ENCODE data around the gene RUSF1. TPM values are rescaled to one million over a fixed set of nuclear protein-coding genes. Genes with fewer than 3 reads are reported as not detected.
"Not testable (repeated sequence)": the region's sequence is repeated elsewhere in the genome, so short reads cannot be mapped to it uniquely, and the experiment has no call there.

RUSF1 gene
- polyA plus RNA-seq, 1 donor, result 99.1 TPM

- Histone ChIP-seq H3K27ac (ENCODE audit: low read length) (peak overlapping the region; percentile 43), H3K4me1 (ENCODE audit: control insufficient read depth, insufficient read depth, low read length) (peaks cover 23% of the 10 kb centered on the region), H3K9me3 (ENCODE audit: control insufficient read depth, low read depth, low read length) (no peaks in the 10 kb centered on the region), H3K36me3 (ENCODE audit: control insufficient read depth, insufficient read depth, low read length) (peaks cover 31% of the 10 kb centered on the region), H3K4me3 (ENCODE audit: low read length) (peak overlapping the region; percentile 79), H3K27me3 (ENCODE audit: control insufficient read depth, insufficient read depth, low read length) (peaks cover 8% of the 10 kb centered on the region)
- DNase-seq, result peak; percentile 81 to 89
- WGBS (ENCODE audit: insufficient coverage, low lambda C conversion rate), result no CpG with 5 or more reads among the region's 60 CpGs
These were observed 20.3 kb downstream of the RUSF1 start for GRCh38 chr16:31487720-31488467.

GRCh38 chr16:31487071-31487719 lies 21.0 kb downstream of the RUSF1 start:
- Histone ChIP-seq H3K9me3 (ENCODE audit: control insufficient read depth, low read depth, low read length) (no peaks in the 10 kb centered on the region), H3K4me3 (ENCODE audit: low read length) (peak overlapping the region; percentile 79), H3K27ac (ENCODE audit: low read length) (peak overlapping the region; percentile 43), H3K36me3 (ENCODE audit: control insufficient read depth, insufficient read depth, low read length) (peaks cover 24% of the 10 kb centered on the region), H3K27me3 (ENCODE audit: control insufficient read depth, insufficient read depth, low read length) (peaks cover 8% of the 10 kb centered on the region), H3K4me1 (ENCODE audit: control insufficient read depth, insufficient read depth, low read length) (peaks cover 23% of the 10 kb centered on the region)
- DNase-seq, result no peak
- WGBS (ENCODE audit: insufficient coverage, low lambda C conversion rate), result no CpG with 5 or more reads among the region's 48 CpGs

DNA sequence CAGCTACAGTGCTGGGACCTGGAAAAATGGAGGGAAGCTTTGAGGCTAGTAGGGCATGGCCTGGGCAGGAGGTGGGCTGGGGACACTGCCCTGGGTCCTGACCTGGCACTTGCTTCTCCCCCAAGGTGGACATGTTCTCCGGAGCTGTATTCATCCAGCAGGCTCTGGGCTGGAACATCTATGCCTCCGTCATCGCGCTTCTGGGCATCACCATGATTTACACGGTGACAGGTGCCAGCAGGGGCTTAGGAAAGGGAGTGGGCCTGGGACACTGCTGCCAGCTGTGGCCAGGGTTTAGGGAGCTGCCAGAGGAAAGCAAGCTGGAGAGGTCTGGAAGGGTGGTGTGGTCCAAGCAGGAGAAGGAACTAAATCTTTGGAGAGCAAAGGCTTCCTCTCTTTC lies 22.1 kb downstream of the RUSF1 start:
- Histone ChIP-seq H3K9me3 (ENCODE audit: control insufficient read depth, low read depth, low read length) (no peaks in the 10 kb centered on the region), H3K27me3 (ENCODE audit: control insufficient read depth, insufficient read depth, low read length) (peaks cover 8% of the 10 kb centered on the region), H3K4me1 (ENCODE audit: control insufficient read depth, insufficient read depth, low read length) (peaks cover 27% of the 10 kb centered on the region), H3K4me3 (ENCODE audit: low read length) (peak overlapping the region; percentile 79), H3K36me3 (ENCODE audit: control insufficient read depth, insufficient read depth, low read length) (peaks cover 18% of the 10 kb centered on the region), H3K27ac (ENCODE audit: low read length) (peak overlapping the region; percentile 43)
- WGBS (ENCODE audit: insufficient coverage, low lambda C conversion rate), result no CpG with 5 or more reads among the region's 5 CpGs
- DNase-seq, result no peak

GRCh38 chr16:31485571-31485970 lies 22.6 kb downstream of the RUSF1 start:
- peak overlapping the region; percentile 81 for H3K27ac ChIP-seq (ENCODE audit: low read length)
- peaks cover 14% of the 10 kb centered on the region for H3K36me3 ChIP-seq (ENCODE audit: control insufficient read depth, insufficient read depth, low read length)
- no peak for DNase-seq
- peaks cover 31% of the 10 kb centered on the region for H3K4me1 ChIP-seq (ENCODE audit: control insufficient read depth, insufficient read depth, low read length)
- WGBS (ENCODE audit: insufficient coverage, low lambda C conversion rate), result no CpG with 5 or more reads among the region's 17 CpGs
- no peaks in the 10 kb centered on the region for H3K9me3 ChIP-seq (ENCODE audit: control insufficient read depth, low read depth, low read length)
- no peak overlapping the region for H3K4me3 ChIP-seq (ENCODE audit: low read length)
- H3K27me3 ChIP-seq (ENCODE audit: control insufficient read depth, insufficient read depth, low read length), result peaks cover 8% of the 10 kb centered on the region

DNA sequence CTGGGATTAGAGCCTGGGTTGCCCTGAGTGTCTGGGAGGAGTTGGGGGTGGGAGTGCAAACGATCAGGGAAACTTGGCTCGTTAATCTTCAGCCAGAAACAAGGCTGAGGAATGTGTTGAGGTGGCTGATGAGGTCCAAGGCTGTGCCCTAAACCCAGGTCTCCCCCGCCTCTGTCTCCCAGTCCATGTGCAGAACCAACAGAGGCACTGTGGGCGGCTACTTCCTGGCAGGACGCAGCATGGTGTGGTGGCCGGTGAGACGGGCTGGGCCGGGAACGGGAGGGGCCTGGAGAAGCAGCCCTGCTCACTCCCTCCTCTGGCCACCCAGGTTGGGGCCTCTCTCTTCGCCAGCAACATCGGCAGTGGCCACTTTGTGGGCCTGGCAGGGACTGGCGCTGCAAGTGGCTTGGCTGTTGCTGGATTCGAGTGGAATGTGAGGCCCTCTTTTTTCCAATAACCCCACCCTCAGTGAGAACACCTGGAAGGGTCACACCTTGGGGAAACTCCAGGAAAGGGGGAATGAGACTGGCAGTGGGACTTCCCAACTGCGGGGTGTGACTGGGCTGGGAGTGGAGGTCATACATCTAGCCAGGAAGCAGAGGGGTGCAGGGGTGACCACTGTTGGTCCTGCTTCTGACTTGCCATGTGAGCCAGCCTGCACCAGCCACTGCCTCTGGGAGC lies 23.6 kb downstream of the RUSF1 start:
- no CpG with 5 or more reads among the region's 14 CpGs for WGBS (ENCODE audit: insufficient coverage, low lambda C conversion rate)
- peak overlapping the region; percentile 81 for H3K27ac ChIP-seq (ENCODE audit: low read length)
- peak; percentile 89 to 94 for DNase-seq
- H3K27me3 ChIP-seq (ENCODE audit: control insufficient read depth, insufficient read depth, low read length), result peaks cover 8% of the 10 kb centered on the region
- H3K9me3 ChIP-seq (ENCODE audit: control insufficient read depth, low read depth, low read length), result no peaks in the 10 kb centered on the region
- peak overlapping the region; percentile 11 for H3K4me3 ChIP-seq (ENCODE audit: low read length)
- H3K4me1 ChIP-seq (ENCODE audit: control insufficient read depth, insufficient read depth, low read length), result peaks cover 38% of the 10 kb centered on the region
- H3K36me3 ChIP-seq (ENCODE audit: control insufficient read depth, insufficient read depth, low read length), result peaks cover 5% of the 10 kb centered on the region

DNA sequence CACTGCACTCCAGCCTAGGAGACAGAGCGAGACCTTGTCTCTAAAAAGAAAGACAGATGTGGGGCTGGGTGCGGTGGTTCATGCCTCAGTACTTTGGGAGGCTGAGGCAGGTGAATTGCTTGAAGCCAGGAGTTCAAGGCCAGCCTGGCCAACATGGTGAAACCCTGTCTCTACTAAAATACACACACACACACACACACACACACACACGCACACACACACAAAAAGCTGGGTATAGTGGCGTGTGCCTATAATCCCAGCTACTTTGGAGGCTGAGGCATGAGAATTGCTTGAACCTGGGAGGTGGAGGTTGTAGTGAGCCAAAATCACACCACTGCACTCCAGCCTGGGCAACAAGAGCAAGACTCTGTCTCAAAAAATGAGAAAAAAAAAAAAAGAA lies 24.1 kb downstream of the RUSF1 start:
- WGBS (ENCODE audit: insufficient coverage, low lambda C conversion rate), result no CpG with 5 or more reads among the region's 4 CpGs

GRCh38 chr16:31483081-31483480 lies 25.1 kb downstream of the RUSF1 start, which contains the start of gene SLC5A2:
Gene SLC5A2 (plus strand): TSS chr16:31483123. CDS start chr16:31483137, 14 bp downstream.
- WGBS (ENCODE audit: insufficient coverage, low lambda C conversion rate), result no CpG with 5 or more reads among the region's 4 CpGs
- H3K36me3 ChIP-seq (ENCODE audit: control insufficient read depth, insufficient read depth, low read length), result peaks cover 2% of the 10 kb centered on the region
- H3K4me1 ChIP-seq (ENCODE audit: control insufficient read depth, insufficient read depth, low read length), result peaks cover 50% of the 10 kb centered on the region
- peak within 1 kb of the TSS; percentile 81 for H3K27ac ChIP-seq (ENCODE audit: low read length)
- no peaks in the 10 kb centered on the region for H3K9me3 ChIP-seq (ENCODE audit: control insufficient read depth, low read depth, low read length)
- no peak for DNase-seq
- peaks cover 8% of the 10 kb centered on the region for H3K27me3 ChIP-seq (ENCODE audit: control insufficient read depth, insufficient read depth, low read length)
- no peak within 1 kb of the TSS for H3K4me3 ChIP-seq (ENCODE audit: low read length)

More for the DNA sequence above, 24.1 kb downstream of the RUSF1 start:
- not testable (repeated sequence) for DNase-seq; H3K4me3 ChIP-seq (ENCODE audit: low read length); H3K27me3 ChIP-seq (ENCODE audit: control insufficient read depth, insufficient read depth, low read length); H3K9me3 ChIP-seq (ENCODE audit: control insufficient read depth, low read depth, low read length); H3K36me3 ChIP-seq (ENCODE audit: control insufficient read depth, insufficient read depth, low read length)
- Histone ChIP-seq H3K27ac (ENCODE audit: low read length) (peak overlapping the region; percentile 81), H3K4me1 (ENCODE audit: control insufficient read depth, insufficient read depth, low read length) (peaks cover 44% of the 10 kb centered on the region)

- Histone ChIP-seq H3K36me3 (ENCODE audit: control insufficient read depth, insufficient read depth, low read length) (peaks cover 2% of the 10 kb centered on the region), H3K27ac (ENCODE audit: low read length) (peak overlapping the region; percentile 74), H3K4me3 (ENCODE audit: low read length) (no peak overlapping the region), H3K4me1 (ENCODE audit: control insufficient read depth, insufficient read depth, low read length) (peaks cover 51% of the 10 kb centered on the region), H3K27me3 (ENCODE audit: control insufficient read depth, insufficient read depth, low read length) (no peaks in the 10 kb centered on the region), H3K9me3 (ENCODE audit: control insufficient read depth, low read depth, low read length) (no peaks in the 10 kb centered on the region)
- DNase-seq, result peak; percentile 54 to 80
- no CpG with 5 or more reads among the region's 7 CpGs for WGBS (ENCODE audit: insufficient coverage, low lambda C conversion rate)
These were observed 27.2 kb downstream of the RUSF1 start for GRCh38 chr16:31480851-31481536.

DNA sequence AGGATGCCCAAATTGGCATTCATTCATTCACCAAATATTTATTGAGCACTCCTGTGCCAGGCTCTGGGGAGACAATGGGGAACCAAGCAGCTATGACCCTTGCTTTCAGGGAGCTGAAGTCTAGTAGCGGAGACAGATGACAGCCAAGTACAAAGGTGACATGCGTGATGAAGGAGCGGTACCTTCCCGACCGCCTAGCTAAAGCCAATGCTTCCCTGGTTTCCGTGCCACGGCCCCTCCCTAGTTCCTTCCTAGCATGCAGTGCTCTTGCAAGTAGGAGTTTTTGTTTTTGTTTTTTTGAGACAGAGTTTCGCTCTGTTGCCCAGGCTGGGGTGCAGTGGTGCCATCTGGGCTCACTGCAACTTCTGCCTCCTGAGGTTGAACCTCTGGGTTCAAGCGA lies 28.4 kb downstream of the RUSF1 start:
- no CpG with 5 or more reads among the region's 9 CpGs for WGBS (ENCODE audit: insufficient coverage, low lambda C conversion rate)

DNA sequence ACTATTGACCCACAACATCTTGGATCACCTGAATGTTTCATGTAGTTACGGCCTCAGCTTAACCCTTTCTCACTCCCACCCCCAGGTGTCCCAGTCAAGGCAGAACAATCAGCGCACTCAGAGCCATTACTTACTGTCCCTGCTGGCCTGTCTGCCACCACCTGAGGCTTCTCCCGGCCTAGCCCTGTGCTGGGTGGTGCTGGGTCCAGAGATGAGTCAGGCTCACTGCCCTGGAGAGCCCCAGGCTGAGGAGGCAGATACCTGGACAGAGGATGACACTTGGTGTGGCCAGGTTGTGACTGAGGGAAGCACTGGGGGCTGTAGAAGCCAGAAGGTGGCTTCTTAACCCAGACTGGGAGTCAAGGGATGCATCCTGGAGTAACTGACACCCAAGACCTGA lies 29.2 kb downstream of the RUSF1 start:
- WGBS (ENCODE audit: insufficient coverage, low lambda C conversion rate), result no CpG with 5 or more reads among the region's 3 CpGs

More for the DNA sequence above, 28.4 kb downstream of the RUSF1 start:
- Histone ChIP-seq H3K27ac (ENCODE audit: low read length) (peak overlapping the region; percentile 33), H3K36me3 (ENCODE audit: control insufficient read depth, insufficient read depth, low read length) (peaks cover 2% of the 10 kb centered on the region), H3K4me3 (ENCODE audit: low read length) (no peak overlapping the region), H3K4me1 (ENCODE audit: control insufficient read depth, insufficient read depth, low read length) (peaks cover 51% of the 10 kb centered on the region), H3K27me3 (ENCODE audit: control insufficient read depth, insufficient read depth, low read length) (no peaks in the 10 kb centered on the region), H3K9me3 (ENCODE audit: control insufficient read depth, low read depth, low read length) (no peaks in the 10 kb centered on the region)
- DNase-seq, result peak; percentile 63 to 86

More for the DNA sequence above, 29.2 kb downstream of the RUSF1 start:
- no peaks in the 10 kb centered on the region for H3K9me3 ChIP-seq (ENCODE audit: control insufficient read depth, low read depth, low read length)
- H3K36me3 ChIP-seq (ENCODE audit: control insufficient read depth, insufficient read depth, low read length), result peaks cover 3% of the 10 kb centered on the region
- H3K27ac ChIP-seq (ENCODE audit: low read length), result peak overlapping the region; percentile 35
- H3K4me3 ChIP-seq (ENCODE audit: low read length), result no peak overlapping the region
- no peaks in the 10 kb centered on the region for H3K27me3 ChIP-seq (ENCODE audit: control insufficient read depth, insufficient read depth, low read length)
- DNase-seq, result no peak
- H3K4me1 ChIP-seq (ENCODE audit: control insufficient read depth, insufficient read depth, low read length), result peaks cover 53% of the 10 kb centered on the region
